GM20000 (cell line): ENCODE measurements around the gene PLEKHG2.

Experiments
- DNase-seq: peaks from one replicate; pipeline ENCODE4 v3.0.0; 2012; ENCODE audit warnings: low spot score
- TF ChIP-seq, protein P1 (sequence below): IDR thresholded peaks from 2 replicates; pipeline ENCODE4 v1.5.1; 2012; ENCODE audit warnings: mild to moderate bottlenecking, control low read depth; ENCODE audit errors: extremely low read depth, missing control alignments

The PLEKHG2 gene

DNA sequence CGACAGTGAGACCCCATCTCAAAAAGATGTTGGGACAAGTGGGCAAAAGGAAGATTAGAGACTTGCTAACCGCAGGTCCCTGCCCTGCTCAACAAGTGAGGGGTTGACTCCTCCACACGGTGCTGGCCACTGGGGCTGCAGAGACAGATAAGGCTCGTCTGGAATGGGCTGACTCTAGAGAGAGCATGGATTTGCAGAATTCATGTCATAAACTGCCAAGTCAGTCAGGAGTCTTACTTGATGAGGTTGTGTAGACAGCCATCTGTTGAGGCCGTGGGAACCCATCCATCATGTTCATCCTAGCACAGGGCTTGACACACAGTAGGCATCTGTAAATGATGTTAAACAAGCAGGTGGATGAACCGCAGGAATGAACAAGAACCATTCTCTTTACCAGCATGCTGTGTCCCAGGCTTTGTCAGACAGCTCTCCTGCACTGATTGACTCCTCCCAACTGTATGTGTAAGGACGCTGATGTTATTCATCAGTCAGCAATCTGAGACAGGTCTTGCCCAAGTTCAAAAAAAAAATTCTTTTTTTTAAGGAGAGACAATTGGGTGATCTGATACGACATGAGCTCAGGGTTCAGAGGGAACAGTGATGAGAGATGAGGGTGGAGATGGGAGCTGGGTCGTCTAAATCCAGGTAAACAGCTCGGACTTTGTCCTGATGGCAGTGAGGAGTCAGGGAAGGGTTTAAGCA is 30.4 kb upstream of the PLEKHG2 start:
- TF ChIP-seq, protein P1, sequence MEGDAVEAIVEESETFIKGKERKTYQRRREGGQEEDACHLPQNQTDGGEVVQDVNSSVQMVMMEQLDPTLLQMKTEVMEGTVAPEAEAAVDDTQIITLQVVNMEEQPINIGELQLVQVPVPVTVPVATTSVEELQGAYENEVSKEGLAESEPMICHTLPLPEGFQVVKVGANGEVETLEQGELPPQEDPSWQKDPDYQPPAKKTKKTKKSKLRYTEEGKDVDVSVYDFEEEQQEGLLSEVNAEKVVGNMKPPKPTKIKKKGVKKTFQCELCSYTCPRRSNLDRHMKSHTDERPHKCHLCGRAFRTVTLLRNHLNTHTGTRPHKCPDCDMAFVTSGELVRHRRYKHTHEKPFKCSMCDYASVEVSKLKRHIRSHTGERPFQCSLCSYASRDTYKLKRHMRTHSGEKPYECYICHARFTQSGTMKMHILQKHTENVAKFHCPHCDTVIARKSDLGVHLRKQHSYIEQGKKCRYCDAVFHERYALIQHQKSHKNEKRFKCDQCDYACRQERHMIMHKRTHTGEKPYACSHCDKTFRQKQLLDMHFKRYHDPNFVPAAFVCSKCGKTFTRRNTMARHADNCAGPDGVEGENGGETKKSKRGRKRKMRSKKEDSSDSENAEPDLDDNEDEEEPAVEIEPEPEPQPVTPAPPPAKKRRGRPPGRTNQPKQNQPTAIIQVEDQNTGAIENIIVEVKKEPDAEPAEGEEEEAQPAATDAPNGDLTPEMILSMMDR, result no peak

DNA sequence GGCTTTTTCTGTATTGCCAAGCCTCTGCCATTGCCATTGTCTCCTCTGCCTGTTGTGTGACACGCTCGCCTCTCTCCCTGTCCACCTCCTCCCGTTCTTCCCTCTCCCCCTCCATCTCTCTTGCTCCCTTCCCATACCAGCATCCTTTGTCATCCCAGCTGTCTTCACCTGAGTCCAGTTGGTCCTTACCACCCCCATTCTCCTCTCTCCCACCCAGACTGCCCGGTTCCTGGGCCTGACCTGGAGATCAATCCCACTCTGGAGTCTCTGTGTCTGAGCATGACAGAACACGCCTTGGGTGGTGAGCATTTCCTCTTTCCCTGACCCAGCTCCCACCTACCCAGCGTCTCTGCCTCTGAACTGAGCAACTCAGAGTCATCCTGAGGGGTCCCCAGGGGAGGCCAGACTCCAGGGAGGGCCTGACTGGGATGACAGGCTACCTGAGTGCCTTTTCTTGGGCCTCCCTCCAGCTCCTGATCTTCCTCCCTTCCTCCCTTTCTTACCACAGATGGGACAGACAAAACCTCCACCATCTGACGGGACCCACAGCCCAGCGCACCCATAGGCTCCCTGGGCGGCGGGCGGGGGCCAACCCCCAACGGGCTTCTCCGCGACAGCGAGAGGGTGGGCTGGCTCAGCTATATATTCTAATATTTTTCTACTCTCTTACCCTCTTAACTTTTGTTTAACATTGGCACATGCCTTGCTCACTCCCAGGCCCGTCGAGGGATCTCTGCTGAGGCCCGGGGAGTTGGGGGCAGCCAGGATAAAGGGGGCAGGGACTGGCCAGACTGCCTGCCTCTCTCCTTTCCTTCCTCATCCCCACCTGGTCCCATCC is 29.3 kb upstream of the PLEKHG2 start:
- no peak for DNase-seq
- TF ChIP-seq, protein P1, result no peak

More for the DNA sequence above, 30.4 kb upstream of the PLEKHG2 start:
- no peak for DNase-seq

DNA sequence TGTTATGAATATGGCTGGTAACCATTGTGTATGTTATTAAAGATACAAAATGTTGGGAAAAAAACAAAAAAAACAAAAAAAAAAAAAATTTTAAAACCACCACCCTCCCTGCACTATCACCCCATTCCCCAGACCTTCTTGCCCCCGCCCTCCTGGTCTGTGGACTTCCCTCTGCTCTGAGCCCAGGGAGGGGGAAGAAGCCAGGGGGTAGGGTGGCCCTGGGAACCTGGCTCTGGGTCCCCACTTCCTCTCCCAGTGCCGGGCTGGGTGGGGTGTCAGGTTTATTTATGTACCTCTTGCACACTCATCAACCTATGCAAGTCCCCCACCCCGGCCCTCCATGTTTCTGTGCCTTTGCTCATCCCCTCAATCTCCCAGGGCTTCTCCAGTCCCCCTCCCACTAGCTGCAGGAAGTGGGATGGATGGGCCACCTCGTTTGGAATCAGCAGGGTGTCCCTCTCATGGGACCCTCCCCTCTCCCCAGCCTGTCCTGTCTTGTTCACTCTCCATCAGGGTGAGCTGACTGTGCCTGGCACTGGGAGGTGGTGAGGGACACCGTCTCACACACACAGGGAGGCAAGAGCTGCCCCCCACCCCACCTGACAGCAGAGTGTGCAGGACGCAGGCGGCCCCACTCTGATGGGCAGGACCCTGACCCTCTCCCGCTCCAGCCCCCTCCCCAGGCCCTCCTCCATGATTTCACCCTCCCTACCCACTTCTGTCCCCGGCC is 27.5 kb upstream of the PLEKHG2 start:
- TF ChIP-seq, protein P1, result no peak
- no peak for DNase-seq

DNA sequence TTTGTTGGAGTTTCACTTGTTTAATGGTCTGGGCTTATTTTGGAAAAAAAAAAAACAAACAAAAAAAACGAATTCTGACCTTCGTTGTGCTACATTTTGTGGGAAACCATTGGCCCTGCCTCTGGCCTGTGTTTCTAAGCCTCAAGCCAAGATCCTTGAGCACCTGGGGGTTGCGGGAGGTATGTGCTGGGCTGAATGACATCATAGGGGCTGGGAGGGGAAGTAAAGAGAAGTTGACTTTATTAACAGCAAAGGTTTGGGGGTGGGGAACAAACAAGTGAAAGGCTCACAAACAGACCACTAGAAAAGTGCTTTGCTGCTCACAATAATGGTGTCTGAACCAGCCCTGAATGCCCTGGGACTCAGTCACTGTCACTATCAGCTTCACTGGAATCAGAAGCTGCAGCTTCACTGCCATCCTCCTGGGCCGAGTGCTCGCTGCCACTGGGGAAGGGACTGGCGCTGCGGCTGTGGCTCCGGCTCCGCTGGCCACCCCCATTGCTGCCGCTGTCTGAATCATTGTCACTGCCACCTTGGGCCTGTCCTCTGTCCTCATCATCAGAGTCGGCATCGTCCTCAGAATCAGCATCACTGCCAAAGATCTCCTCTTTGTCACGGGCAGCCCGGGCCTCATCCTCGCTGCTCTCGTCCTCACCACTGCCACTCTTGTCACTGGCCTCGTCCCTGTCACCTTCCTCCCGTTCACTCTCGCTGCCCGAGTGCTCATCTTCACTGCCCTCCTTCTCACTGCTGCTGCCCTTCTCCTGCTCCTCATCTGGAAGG is 26.6 kb upstream of the PLEKHG2 start:
- DNase-seq, result no peak
- TF ChIP-seq, protein P1, result no peak

DNA sequence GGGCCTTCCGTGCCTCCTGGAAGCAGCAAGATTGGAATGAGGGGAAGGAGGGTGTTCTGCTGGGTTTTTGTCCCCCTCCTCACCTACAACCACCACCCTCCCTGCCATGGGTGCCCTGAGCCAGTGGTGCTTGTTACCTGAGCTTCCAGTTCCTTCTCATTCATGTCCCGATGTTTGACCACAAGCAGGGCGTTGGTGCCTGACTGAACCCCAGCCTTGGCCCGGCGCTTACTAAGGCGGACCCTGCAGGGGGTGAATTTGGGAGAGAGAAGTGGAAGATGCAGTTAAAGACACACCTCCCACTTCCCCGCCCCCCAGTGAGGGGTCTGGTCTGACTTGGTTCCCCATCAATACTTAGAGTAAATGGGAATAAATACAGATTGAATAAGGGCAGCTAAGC is 25.9 kb upstream of the PLEKHG2 start:
- DNase-seq, result no peak
- TF ChIP-seq, protein P1, result no peak

DNA sequence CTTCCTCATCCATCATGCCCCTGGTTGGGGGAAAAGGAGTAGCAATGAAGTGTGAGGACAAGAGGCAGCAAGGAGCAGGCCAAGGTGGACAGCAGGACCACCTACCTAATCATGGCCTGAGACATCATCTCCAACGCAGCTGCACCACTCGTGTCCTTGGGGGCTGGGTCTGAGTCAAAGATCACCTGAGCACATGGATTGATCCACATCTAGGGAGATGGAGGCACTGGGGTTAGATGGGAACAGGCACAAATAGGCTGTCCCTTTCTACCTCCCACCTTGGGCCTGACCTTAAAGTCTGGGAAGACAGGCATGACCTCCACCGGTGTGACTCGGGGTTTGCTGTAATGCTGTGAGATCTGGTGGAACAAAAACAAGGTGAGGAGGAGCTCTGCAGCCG is 23.8 kb upstream of the PLEKHG2 start:
- TF ChIP-seq, protein P1, result no peak
- no peak for DNase-seq
